ENCODE measurements around the gene RAD51B. TPM values are rescaled to one million over a fixed set of nuclear protein-coding genes. Genes with fewer than 3 reads are reported as not detected.
A peak's percentile ranks its signal among the peaks of the same experiment; 100 is the strongest.

RAD51B gene
- total and polyA plus RNA-seq, 2 experiments from 2014 or later: 10.1 to 18.0 TPM

DNA sequence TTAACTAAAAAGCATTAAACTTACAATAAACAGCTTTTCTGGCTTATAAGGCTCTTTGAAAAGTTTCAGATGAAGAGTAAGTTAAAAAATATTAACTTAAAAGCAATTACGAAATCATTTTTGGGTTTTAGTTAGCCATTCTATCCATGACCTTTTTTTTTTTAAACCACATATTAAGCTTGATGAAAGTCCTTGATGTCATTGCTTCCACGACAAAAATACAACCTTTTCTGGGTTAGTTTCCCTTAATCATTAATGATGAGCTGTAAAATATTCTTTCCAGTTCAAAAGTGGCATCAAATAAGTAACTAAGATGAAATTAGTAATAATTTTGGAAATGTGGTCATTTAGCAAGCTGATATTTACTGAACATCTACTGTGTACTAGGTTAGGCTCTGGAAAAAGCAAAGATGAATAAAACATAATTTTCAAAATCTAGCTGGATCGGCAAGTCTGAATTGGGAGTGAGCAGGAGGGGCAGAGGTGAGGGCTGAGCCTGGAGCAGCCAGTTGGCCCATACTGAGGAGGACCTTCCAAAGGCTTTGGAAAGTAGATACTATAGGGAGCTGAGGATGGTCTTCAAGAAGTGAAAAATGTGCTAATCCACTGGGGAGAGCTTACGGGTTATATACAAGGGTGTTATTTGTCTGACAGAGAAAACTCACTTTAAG, 628.1 kb downstream of the RAD51B start:
- TF ChIP-seq EZH2phosphoT487 (IDR thresholded peaks at IDR 0.05; ENCODE audit: low read depth, severe bottlenecking, unreplicated experiment): no peak
- TF ChIP-seq EZH2 (IDR thresholded peaks at IDR 0.05; ENCODE audit: borderline replicate concordance): no peak
- TF ChIP-seq, protein P1, sequence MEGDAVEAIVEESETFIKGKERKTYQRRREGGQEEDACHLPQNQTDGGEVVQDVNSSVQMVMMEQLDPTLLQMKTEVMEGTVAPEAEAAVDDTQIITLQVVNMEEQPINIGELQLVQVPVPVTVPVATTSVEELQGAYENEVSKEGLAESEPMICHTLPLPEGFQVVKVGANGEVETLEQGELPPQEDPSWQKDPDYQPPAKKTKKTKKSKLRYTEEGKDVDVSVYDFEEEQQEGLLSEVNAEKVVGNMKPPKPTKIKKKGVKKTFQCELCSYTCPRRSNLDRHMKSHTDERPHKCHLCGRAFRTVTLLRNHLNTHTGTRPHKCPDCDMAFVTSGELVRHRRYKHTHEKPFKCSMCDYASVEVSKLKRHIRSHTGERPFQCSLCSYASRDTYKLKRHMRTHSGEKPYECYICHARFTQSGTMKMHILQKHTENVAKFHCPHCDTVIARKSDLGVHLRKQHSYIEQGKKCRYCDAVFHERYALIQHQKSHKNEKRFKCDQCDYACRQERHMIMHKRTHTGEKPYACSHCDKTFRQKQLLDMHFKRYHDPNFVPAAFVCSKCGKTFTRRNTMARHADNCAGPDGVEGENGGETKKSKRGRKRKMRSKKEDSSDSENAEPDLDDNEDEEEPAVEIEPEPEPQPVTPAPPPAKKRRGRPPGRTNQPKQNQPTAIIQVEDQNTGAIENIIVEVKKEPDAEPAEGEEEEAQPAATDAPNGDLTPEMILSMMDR (IDR thresholded peaks at IDR 0.05; ENCODE audit: poor library complexity): no peak
- H3K9me3 ChIP-seq (ENCODE audit: low read depth): no peaks in the 10 kb centered on the region
- H4K20me1 ChIP-seq (ENCODE audit: insufficient read depth, poor library complexity, severe bottlenecking): no peaks in the 10 kb centered on the region
- peaks cover 16% of the 10 kb centered on the region for H3K4me1 ChIP-seq (ENCODE audit: insufficient read depth)
- no peaks in the 10 kb centered on the region for H3K27me3 ChIP-seq
- no peak overlapping the region for H2AFZ ChIP-seq
- WGBS (ENCODE audit: low lambda C conversion rate, missing lambda C conversion rate): 75% methylated on average over 4 of the region's 4 CpGs
- no peaks in the 10 kb centered on the region for H3K9me2 ChIP-seq (replicated peaks; ENCODE audit: insufficient read depth)
- no peak overlapping the region for H3K4me2 ChIP-seq
- H3K4me3 ChIP-seq: no peak overlapping the region
- no peak for DNase-seq (ENCODE audit: low spot score)
- peak overlapping the region; percentile 38 for H3K27ac ChIP-seq
- H3K79me2 ChIP-seq: no peaks in the 10 kb centered on the region
- no peaks in the 10 kb centered on the region for H3K36me3 ChIP-seq (replicated peaks; ENCODE audit: insufficient read depth, low read depth)

DNA sequence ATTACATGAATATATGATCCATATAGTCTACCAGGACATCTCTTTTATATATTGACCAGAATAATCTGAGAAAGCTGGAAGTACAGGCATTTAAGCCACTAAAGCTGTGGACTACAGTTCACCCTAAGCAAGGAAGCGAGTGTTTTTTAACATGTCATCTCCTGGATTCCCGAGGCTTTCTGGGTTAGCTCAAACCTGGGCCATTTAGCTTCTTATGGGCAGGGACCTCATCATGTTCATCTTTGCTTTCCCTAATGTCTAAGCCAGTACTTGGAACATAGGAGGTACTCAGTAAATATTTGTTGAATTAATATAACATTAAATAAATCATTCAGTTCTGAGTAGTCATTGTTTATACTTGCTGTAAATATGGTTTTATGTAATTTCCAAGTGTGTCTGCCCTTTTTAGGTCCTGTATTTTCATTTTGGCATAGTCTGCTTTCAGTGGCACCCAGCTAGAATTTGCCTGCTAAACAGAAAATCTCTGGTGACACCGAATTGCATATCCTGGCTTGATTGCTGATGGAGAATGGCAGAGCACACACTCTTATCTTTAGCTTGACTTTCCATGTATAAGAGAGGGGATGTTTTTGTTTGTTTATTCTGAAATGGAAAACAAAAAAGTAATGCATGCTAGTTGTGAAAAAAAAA, 628.8 kb downstream of the RAD51B start:
- no peaks in the 10 kb centered on the region for H3K27me3 ChIP-seq
- H4K20me1 ChIP-seq (ENCODE audit: insufficient read depth, poor library complexity, severe bottlenecking): no peaks in the 10 kb centered on the region
- no peak overlapping the region for H3K4me3 ChIP-seq
- no peaks in the 10 kb centered on the region for H3K9me2 ChIP-seq (replicated peaks; ENCODE audit: insufficient read depth)
- H3K4me2 ChIP-seq: no peak overlapping the region
- DNase-seq (ENCODE audit: low spot score): no peak
- no peaks in the 10 kb centered on the region for H3K9me3 ChIP-seq (ENCODE audit: low read depth)
- no peaks in the 10 kb centered on the region for H3K36me3 ChIP-seq (replicated peaks; ENCODE audit: insufficient read depth, low read depth)
- peak overlapping the region; percentile 38 for H3K27ac ChIP-seq
- peaks cover 16% of the 10 kb centered on the region for H3K4me1 ChIP-seq (ENCODE audit: insufficient read depth)
- H3K79me2 ChIP-seq: no peaks in the 10 kb centered on the region
- no peak for TF ChIP-seq EZH2phosphoT487 (IDR thresholded peaks at IDR 0.05; ENCODE audit: low read depth, severe bottlenecking, unreplicated experiment)
- TF ChIP-seq EZH2 (IDR thresholded peaks at IDR 0.05; ENCODE audit: borderline replicate concordance): no peak
- TF ChIP-seq, protein P1 (IDR thresholded peaks at IDR 0.05; ENCODE audit: poor library complexity): no peak
- H2AFZ ChIP-seq: no peak overlapping the region
- 60% methylated on average over 3 of the region's 3 CpGs for WGBS (ENCODE audit: low lambda C conversion rate, missing lambda C conversion rate)

DNA sequence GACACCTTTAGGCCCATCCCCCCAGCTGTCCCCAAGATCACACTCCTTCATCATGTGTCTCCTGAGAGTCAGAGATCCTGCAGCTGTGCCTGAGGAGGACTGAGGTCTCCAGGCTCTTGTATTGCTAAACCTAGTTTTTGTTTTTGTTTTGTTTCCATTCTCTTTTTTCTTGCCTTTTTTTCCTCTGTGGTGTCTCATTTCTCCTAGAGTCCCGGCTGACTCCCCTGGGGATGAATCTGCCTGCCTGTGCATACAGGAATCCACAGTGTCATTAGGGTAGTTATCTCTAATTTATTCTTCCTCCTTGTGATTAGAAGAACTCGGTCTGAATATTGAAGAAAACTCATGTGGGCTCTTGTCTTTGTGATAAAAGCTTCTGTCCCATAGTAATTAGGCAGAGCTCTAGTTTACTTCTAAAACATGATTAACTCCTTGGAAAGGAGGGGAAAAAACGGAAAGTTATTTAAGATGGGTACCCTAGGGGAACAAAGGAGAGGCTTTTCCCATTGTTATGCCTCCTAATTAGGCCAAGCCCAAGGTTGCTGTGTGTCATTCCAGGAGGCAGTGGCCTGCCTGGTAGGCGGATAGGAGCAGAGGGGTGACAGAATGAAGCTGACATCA, 630.1 kb downstream of the RAD51B start:
- Histone ChIP-seq H3K4me2 (no peak overlapping the region), H4K20me1 (ENCODE audit: insufficient read depth, poor library complexity, severe bottlenecking) (no peaks in the 10 kb centered on the region), H3K4me1 (ENCODE audit: insufficient read depth) (peaks cover 16% of the 10 kb centered on the region), H3K9me3 (ENCODE audit: low read depth) (no peaks in the 10 kb centered on the region), H3K4me3 (no peak overlapping the region), H3K9me2 (replicated peaks; ENCODE audit: insufficient read depth) (no peaks in the 10 kb centered on the region), H3K27me3 (no peaks in the 10 kb centered on the region), H2AFZ (no peak overlapping the region), H3K36me3 (replicated peaks; ENCODE audit: insufficient read depth, low read depth) (no peaks in the 10 kb centered on the region), H3K27ac (peak overlapping the region; percentile 8), H3K79me2 (no peaks in the 10 kb centered on the region)
- DNase-seq (ENCODE audit: low spot score): no peak
- 57% methylated on average over 4 of the region's 4 CpGs for WGBS (ENCODE audit: low lambda C conversion rate, missing lambda C conversion rate)
- TF ChIP-seq EZH2phosphoT487 (IDR thresholded peaks at IDR 0.05; ENCODE audit: low read depth, severe bottlenecking, unreplicated experiment) (no peak), EZH2 (IDR thresholded peaks at IDR 0.05; ENCODE audit: borderline replicate concordance) (no peak)
- TF ChIP-seq, protein P1 (IDR thresholded peaks at IDR 0.05; ENCODE audit: poor library complexity): no peak

Data from hepatocyte (in vitro differentiated cells).